GM12878 (cell line): Measurements from ENCODE around the gene DMRT1. TPM values are rescaled to one million over a fixed set of nuclear protein-coding genes. Genes with fewer than 3 reads are reported as not detected.

Experiments
- ATAC-seq: fragments of 200-7000 bp; cut with Tn5 transposase; 3 replicates; pipeline ENCODE4 v1.9.1; 2020; ENCODE audit warnings: mild to moderate bottlenecking, moderate library complexity
- BruUV-seq: library from RNA; stranded (reverse); fragments of 400-500 nt; replicated peaks from 2 replicates; lab custom pipeline; 2021; lab: Mats Ljungman, UMichigan
- CTCF ChIA-PET: fragments of 300-600 bp; sonication (Branson Sonifier 250); formaldehyde crosslinking; extraction: SDS; loops from one replicate; lab custom pipeline; 2021; ENCODE audit warnings: inconsistent platforms; lab: Yijun Ruan, JAX
- POLR2A ChIA-PET: fragments of 350-600 bp; formaldehyde crosslinking; extraction: SDS; loops from one replicate; lab custom pipeline; 2021; ENCODE audit warnings: inconsistent platforms; lab: Charles Lee
- RAD21 ChIA-PET: fragments of 300-600 bp; sonication (Branson Sonifier 250); formaldehyde crosslinking; loops from one replicate; lab custom pipeline; 2023; ENCODE audit warnings: antibody characterized with exemption; ENCODE audit not compliant: unreplicated experiment; lab: Charles Lee
- SMC1A ChIA-PET: fragments of 300-600 bp; sonication (Branson Sonifier 250); formaldehyde crosslinking; loops from one replicate; lab custom pipeline; 2023; ENCODE audit not compliant: unreplicated experiment, uncharacterized antibody; lab: Charles Lee
- DNase-seq: peaks from one replicate; pipeline ENCODE4 v3.0.0-alpha.2; 2011; ENCODE audit warnings: low read depth, low spot score
- FAIRE-seq: peaks from 3 replicates; lab custom pipeline; 2011; peaks lifted over from hg19 to GRCh38; lab: Jason Lieb, UNC
- H2AFZ ChIP-seq: 2 replicates; pipeline ENCODE4 v1.6.0; 2011; ENCODE audit warnings: low read depth, low read length, control low read depth; ENCODE audit not compliant: control insufficient read depth
- H3K27ac ChIP-seq: 2 replicates; pipeline ENCODE4 v1.5.1; 2011; ENCODE audit warnings: control low read depth; ENCODE audit not compliant: control insufficient read depth, insufficient read depth
- H3K27me3 ChIP-seq, 2 experiments: replicated peaks in 1 of 2; 2 replicates each; pipeline versions ENCODE4 v1.6.0 to v1.6.1; 2011; ENCODE audit warnings: low read length in 1 of 2; ENCODE audit not compliant: control insufficient read depth in 2 of 2, insufficient read depth in 2 of 2
- H3K36me3 ChIP-seq, 2 experiments: 2 replicates each; pipeline ENCODE4 v1.5.1; 2011; ENCODE audit warnings: low read length in 1 of 2; ENCODE audit not compliant: control insufficient read depth in 2 of 2, insufficient read depth in 2 of 2
- H3K4me1 ChIP-seq: 2 replicates; pipeline ENCODE4 v1.6.1; 2011; ENCODE audit warnings: mild to moderate bottlenecking, low read length, moderate library complexity, mixed read lengths; ENCODE audit not compliant: control insufficient read depth, insufficient read depth
- H3K4me2 ChIP-seq: 2 replicates; pipeline ENCODE4 v1.6.0; 2011; ENCODE audit warnings: control low read depth; ENCODE audit not compliant: control insufficient read depth, insufficient read depth
- H3K4me3 ChIP-seq: fragments of 200-600 bp; sonication (generic); 2 replicates; pipeline ENCODE4 v1.5.1; 2016
- H3K79me2 ChIP-seq: 2 replicates; pipeline ENCODE4 v1.6.0; 2011; ENCODE audit warnings: low read length; ENCODE audit not compliant: control insufficient read depth, insufficient read depth
- H3K9ac ChIP-seq: 2 replicates; pipeline ENCODE4 v1.8.0; 2011; ENCODE audit warnings: low read length, control low read depth, mixed read lengths; ENCODE audit not compliant: control insufficient read depth, insufficient read depth
- H3K9me3 ChIP-seq: replicated peaks from 3 replicates; pipeline ENCODE4 v1.5.1; 2011; ENCODE audit warnings: mild to moderate bottlenecking, low read length; ENCODE audit not compliant: control insufficient read depth, insufficient read depth
- H4K20me1 ChIP-seq: 2 replicates; pipeline ENCODE4 v1.6.0; 2011; ENCODE audit not compliant: control insufficient read depth, insufficient read depth
- BCL11A ChIP-seq: IDR thresholded peaks from 2 replicates; pipeline ENCODE4 v1.6.1; 2011; ENCODE audit warnings: low read depth, low read length
- NFXL1 ChIP-seq: fragments of 450-650 bp; IDR thresholded peaks from 2 replicates; pipeline ENCODE4 v1.6.1; 2017; ENCODE audit warnings: antibody characterized with exemption, mild to moderate bottlenecking, borderline replicate concordance
- RELA ChIP-seq: fragments of 450-650 bp; IDR thresholded peaks from 2 replicates; pipeline ENCODE4 v1.8.0; 2014; ENCODE audit warnings: borderline replicate concordance; ENCODE audit not compliant: partially characterized antibody
- TCF7 ChIP-seq: IDR thresholded peaks from 2 replicates; pipeline ENCODE4 v1.6.1; 2014; ENCODE audit warnings: antibody characterized with exemption, borderline replicate concordance
- ZNF207 ChIP-seq: fragments of 450-650 bp; IDR thresholded peaks from 2 replicates; pipeline ENCODE4 v1.6.1; 2014; ENCODE audit warnings: antibody characterized with exemption, mild to moderate bottlenecking, borderline replicate concordance
- WGBS: methylation state at CpG from one replicate; pipeline ENCODE4 v1.1.6; 2016; ENCODE audit warnings: low lambda C conversion rate; ENCODE audit not compliant: insufficient replicate concordance, insufficient coverage; ENCODE audit errors: missing lambda C conversion rate; 5-methylcytosine and 5-hydroxymethylcytosine counted together
- in situ Hi-C: fragments of 300-500 bp; cut with MboI; formaldehyde crosslinking; loops from 9 replicates; pipeline ENCODE4 v1.14.3; 2018; ENCODE audit warnings: mixed read lengths
- intact Hi-C: fragments of 100-400 bp; cut with micrococcal nuclease; formaldehyde crosslinking; loops from one replicate; pipeline ENCODE4 v1.14.2; 2022; ENCODE audit not compliant: unreplicated experiment
- polyA plus RNA-seq, 11 experiments: library from polyadenylated mRNA; depleted of rRNA in 4 of 11; unstranded in 6 of 11; stranded (reverse) in 5 of 11; fragments of >200 nt; fragmentation: Nextera tagmentation in 4 of 11; fragmentation: Illumina TruSeq in 1 of 11; extraction: Ambion mirVana in 4 of 11; extraction: Trizol in 1 of 11; gene quantifications; 1 replicate in 1 of 11; 2 replicates in 10 of 11; pipeline versions ENCODE4 v1.2.1 to v1.2.3, GENCODE V29; 2011 to 2016; ENCODE audit warnings: inconsistent platforms in 2 of 11, missing spikeins in 2 of 11, low read depth in 1 of 11
- total RNA-seq, 4 experiments: library from RNA; depleted of rRNA in 3 of 4; stranded (reverse); fragments of >200 nt in 3 of 4; fragmentation: Illumina TruSeq in 1 of 4; extraction: Trizol in 1 of 4; gene quantifications; 2 replicates each; pipeline versions ENCODE4 v1.2.1 to v1.2.3, GENCODE V29; 2013 to 2021
- TF ChIP-seq, protein P1 (sequence below): fragments of 450-650 bp; IDR thresholded peaks from 2 replicates; pipeline ENCODE4 v1.6.1; 2016; ENCODE audit warnings: mild to moderate bottlenecking

DMRT1 gene
- total and polyA plus RNA-seq, 10 of the 15 experiments (the other 5 are each of a cell fraction or from before 2014, with no cell fraction given) = 0.06 to 1.9 (median 0.24) TPM

DNA sequence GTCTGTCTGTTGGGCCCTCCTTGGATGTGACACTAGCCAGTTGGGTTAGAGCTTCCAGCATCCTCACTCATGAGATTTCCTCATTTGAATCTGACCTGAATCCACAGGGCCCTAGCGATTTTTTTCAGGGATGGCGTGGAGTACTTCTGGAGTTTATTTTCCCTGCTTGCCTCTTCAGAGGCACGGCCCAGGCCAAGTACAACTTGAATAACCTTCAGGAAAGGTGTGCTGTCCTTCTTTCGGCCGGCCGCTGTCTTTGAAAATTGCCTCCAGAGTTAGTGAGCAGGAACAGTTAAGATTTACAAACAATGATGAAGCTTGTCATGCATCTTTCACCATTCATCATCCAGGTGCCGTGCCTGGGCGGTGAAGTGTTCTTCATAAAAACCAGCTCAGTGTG lies 85.5 kb downstream of the DMRT1 start:
- BruUV-seq = no TSS peak
- Histone ChIP-seq H3K27ac (no peak overlapping the region), H3K79me2 (no peaks in the 10 kb centered on the region), H3K4me2 (no peak overlapping the region), H3K9me3 (no peaks in the 10 kb centered on the region), H3K27me3 (no peaks in the 10 kb centered on the region), H3K4me1 (no peaks in the 10 kb centered on the region), H2AFZ (no peak overlapping the region), H3K4me3 (no peak overlapping the region), H3K9ac (no peak overlapping the region), H4K20me1 (no peaks in the 10 kb centered on the region), H3K36me3 (no peaks in the 10 kb centered on the region)
- no peak for ATAC-seq
- TF ChIP-seq TCF7 (no peak), ZNF207 (no peak), RELA (no peak), NFXL1 (no peak), BCL11A (no peak)
- TF ChIP-seq, protein P1, sequence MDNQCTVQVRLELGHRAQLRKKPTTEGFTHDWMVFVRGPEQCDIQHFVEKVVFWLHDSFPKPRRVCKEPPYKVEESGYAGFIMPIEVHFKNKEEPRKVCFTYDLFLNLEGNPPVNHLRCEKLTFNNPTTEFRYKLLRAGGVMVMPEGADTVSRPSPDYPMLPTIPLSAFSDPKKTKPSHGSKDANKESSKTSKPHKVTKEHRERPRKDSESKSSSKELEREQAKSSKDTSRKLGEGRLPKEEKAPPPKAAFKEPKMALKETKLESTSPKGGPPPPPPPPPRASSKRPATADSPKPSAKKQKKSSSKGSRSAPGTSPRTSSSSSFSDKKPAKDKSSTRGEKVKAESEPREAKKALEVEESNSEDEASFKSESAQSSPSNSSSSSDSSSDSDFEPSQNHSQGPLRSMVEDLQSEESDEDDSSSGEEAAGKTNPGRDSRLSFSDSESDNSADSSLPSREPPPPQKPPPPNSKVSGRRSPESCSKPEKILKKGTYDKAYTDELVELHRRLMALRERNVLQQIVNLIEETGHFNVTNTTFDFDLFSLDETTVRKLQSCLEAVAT = no peak
- DNase-seq = no peak
- CTCF ChIA-PET = interaction anchor here (0.7 to 5.2 kb wide), 16 partner anchors 9 to 431 kb away, joined by 3 to 37 read pairs (median 6); no protein-coding TSS in a partner anchor
- in situ Hi-C loops = no loop called here
- 47% methylated on average over 8 of the region's 8 CpGs for WGBS
- POLR2A ChIA-PET = no interaction called here
- no peak for FAIRE-seq
- intact Hi-C loops = no loop called here
- RAD21 ChIA-PET = interaction anchor here (1.5 kb wide), 1 partner anchor 52 kb away, joined by 3 read pairs; no protein-coding TSS in a partner anchor
- SMC1A ChIA-PET = interaction anchor here (1.1 to 3.5 kb wide), 4 partner anchors 9 to 40 kb away, joined by 3 to 19 read pairs (median 8); no protein-coding TSS in a partner anchor
